Measurements from ENCODE around the gene ZNF594.
"Not testable (repeated sequence)": the region's sequence is repeated elsewhere in the genome, so short reads cannot be mapped to it uniquely, and the experiment has no call there.

The ZNF594 gene

DNA sequence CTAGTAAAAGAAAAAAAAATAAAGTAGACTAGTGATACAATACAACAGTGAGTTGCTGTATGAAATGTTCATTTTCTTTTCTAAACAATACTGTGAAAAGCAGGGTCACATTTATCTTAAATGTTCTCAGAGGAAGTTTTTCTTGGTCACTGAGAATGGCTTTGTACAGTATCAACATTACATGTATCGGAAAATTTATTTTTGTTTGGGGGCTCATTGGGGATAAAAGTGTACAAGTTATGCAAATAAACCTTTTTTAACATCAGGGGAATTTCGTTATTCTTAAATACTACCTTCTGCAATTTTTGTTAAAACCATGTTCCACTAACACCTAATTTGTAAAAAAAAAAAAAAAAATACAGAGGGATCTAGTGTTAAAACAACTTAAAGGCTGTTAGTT is 8.7 kb upstream of the ZNF594 start:
- no peak for DNase-seq

DNA sequence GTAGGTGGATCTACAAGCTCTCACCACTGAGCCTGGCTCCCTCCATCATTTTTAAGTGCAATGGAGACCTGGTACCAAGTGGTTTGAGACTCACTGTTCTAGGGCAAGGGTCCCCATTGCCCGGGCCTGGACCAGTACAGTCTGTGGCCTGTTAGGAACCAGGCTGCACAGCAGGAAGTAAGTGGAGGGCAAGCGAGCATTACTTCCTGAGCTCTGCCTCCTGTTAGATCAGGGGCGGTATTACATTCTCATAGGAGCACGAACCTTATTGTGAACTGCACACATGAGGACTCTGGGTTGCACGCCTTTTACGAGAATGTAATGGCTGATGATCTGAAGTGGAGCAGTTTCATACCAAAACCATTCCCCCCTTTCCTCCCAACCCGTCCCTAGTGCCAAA is 6.8 kb upstream of the ZNF594 start:
- DNase-seq, result no peak

DNA sequence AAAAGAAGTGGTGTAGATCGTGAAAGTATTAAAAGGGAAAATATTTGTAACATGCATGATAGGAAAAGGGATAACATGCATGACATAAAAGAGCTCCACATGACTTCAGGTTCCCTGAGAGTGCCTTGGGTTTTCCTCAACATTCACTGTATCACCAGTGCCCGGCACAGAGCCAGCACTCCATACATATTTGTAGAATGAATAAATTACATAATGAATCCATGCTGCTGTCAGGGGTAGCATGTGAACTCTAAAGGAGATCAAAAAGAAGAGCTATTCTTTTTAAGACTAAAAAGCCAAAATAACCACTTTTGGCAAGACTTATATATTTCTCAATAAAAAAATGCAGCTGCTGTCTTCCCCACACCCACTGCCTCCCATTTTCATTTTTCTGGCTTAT is 2.7 kb upstream of the ZNF594 start:
- no peak for DNase-seq

DNA sequence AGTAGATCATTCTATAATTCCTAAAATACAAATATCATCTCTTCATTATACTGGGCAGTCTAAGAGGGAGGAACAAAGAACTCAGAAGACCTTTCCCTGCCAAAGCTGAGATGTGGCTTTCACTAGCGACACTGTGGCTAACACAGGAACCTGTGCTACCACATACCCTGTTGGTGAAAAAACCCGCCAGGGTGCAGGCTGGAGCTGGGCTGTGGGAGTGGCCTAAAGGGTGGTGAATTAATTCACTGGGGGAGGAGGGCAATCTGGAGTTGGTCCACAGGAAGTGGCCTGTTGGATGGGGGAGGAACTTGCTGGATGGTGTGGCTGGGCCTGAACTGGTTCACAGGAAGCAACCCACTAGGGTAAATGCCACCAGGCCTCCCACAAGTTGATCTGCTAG is 7.4 kb downstream of the ZNF594 start:
- DNase-seq, result no peak

GRCh38 chr17:5183410-5183793 is 8.3 kb downstream of the ZNF594 start:
- DNase-seq, result no peak

DNA sequence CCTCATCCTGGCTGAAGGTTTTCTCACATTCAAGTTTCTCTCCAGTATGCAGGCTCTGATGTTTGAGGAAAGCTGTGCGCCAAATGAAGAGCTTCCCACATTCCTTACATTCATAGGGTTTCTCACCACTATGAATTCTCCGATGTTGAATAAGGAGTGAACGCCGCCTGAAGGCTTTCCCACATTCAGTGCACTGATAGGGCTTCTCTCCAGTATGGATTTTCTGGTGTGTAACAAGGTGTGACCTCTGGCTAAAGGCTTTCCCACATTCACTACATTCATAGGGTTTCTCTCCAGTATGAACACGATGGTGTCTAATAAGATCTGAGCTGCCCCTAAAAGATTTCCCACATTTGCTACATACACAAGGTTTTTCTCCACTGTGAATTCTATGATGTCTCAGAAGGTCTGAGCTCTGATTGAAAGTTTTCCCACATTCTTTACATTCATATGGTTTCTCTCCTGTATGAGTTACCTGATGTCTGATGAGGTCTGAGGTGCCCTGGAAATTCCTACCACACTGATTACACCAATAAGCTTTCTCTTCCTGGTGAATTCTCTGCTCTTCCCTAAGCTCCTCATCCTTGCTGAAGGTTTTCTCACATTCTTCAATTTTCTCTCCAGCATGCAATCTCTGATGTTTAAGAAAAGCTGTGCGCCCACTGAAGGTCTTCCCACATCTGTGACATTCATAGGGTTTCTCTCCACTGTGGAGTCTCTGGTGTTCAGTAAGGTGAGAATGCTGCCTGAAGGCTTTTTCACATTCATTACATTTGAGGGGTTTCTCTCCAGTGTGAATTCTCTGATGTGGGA is 8.9 kb downstream of the ZNF594 start:
- no peak for DNase-seq

DNA sequence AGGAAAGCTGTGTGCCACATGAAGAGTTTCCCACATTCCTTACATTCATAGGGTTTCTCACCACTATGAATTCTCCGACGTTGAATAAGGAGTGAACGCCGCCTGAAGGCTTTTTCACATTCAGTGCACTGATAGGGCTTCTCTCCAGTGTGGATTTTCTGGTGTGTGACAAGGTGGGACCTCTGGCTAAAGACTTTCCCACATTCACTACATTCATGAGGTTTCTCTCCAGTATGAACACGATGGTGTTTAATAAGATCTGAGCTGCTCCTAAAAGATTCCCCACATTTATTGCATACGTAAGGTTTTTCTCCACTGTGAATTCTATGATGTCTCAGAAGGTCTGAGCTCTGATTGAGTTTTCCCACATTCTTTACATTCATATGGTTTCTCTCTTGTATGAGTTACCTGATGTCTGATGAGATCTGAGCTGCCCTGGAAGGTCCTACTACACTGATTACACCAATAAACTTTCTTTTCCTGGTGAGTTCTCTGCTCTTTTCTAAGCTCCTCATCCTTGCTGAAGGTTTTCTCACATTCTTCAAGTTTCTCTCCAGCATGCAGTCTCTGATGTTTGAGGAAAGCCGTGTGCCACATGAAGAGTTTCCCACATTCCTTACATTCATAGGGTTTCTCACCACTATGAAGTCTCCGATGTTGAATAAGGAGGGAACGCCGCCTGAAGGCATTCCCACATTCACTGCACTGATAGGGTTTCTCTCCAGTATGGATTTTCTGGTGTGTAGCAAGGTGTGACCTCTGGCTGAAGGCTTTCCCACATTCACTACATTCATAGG is 10.0 kb downstream of the ZNF594 start:
- no peak for DNase-seq

GRCh38 chr17:5179003-5179402 is 12.7 kb downstream of the ZNF594 start:
- DNase-seq, result no peak

- DNase-seq, result not testable (repeated sequence)
Observed at GRCh38 chr17:5175027-5175426, 16.6 kb downstream of the ZNF594 start.

DNA sequence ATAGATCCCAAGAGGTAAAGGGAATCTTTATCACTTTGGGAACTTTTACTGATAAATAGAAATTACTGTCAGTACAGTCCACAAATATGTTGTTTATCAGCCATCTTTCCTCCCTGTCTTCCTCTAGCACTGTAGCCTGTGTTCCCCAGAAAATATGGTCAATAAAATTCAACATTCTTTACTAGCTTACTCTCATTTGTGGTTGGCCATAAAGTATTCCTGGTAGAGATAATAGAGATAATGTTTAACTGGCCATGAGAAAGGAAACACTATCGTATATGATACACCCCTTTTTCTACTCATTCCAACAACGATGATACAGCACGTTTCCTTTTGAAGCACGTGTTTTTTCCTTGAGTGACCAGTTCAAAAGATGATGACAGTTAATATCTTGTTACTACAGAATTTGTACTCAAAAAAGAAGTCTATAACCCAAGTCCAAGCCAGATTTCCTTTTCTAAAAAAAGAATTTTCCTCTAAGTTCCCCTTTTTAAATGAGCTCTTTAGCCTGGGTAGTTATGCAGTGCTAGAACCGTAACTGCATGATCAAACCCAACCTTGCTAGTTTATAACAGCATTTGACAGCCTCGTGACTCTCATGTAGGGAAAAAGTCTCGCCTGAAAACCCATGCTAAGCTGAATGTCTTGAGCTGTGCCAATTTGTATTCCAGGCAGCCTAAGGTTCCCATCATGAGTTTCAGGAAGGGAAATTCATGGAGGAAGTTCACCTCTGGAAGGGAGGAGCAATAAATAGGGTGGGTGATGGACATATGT is 25.7 kb downstream of the ZNF594 start:
- not testable (repeated sequence) for DNase-seq

- DNase-seq, result no peak
Observed at GRCh38 chr17:5164436-5164835, 27.2 kb downstream of the ZNF594 start.

DNA sequence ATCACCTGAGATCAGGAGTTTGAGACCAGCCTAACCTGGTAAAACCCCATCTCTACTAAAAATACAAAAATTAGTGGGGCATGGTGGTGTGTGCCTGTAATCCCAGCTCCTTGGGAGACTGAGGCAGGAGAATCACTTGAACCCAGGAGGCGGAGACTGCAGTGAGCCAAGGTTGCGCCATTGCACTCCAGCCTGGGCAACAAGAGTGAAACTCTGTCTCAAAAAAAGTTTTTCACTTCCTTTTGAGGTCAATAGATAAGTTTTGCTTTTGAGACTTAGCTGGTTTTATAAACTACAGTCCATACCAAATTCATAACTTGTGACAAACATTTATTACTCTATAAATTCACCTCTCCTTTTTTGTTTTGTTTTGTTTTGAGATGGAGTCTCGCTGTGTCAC is 29.9 kb downstream of the ZNF594 start:
- not testable (repeated sequence) for DNase-seq

- DNase-seq, result not testable (repeated sequence)
Observed at GRCh38 chr17:5160702-5161101, 31.0 kb downstream of the ZNF594 start.

GRCh38 chr17:5146122-5146521 is 45.5 kb downstream of the ZNF594 start:
- not testable (repeated sequence) for DNase-seq

GRCh38 chr17:5142877-5143276 is 48.8 kb downstream of the ZNF594 start:
- DNase-seq, result not testable (repeated sequence)

DNA sequence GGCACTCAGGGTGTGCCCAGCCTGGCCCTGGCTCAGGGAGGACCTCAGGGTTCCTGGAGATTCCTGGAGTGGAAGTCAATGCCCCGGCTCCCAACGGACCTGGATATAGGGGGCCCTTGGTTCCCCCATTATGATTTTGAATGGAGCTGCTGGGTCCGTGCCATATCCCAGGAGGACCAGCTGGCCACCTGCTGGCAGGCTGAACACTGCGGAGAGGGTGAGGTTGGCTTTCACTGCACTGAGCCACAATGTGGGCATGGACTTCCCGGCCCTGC is 52.3 kb downstream of the ZNF594 start:
- no peak for DNase-seq

- DNase-seq, result no peak
Observed at GRCh38 chr17:5138616-5139457, 52.8 kb downstream of the ZNF594 start.

GRCh38 chr17:5138198-5138544 is 53.5 kb downstream of the ZNF594 start:
- not testable (repeated sequence) for DNase-seq

- not testable (repeated sequence) for DNase-seq
Observed at GRCh38 chr17:5137511-5138197, 54.0 kb downstream of the ZNF594 start.

DNA sequence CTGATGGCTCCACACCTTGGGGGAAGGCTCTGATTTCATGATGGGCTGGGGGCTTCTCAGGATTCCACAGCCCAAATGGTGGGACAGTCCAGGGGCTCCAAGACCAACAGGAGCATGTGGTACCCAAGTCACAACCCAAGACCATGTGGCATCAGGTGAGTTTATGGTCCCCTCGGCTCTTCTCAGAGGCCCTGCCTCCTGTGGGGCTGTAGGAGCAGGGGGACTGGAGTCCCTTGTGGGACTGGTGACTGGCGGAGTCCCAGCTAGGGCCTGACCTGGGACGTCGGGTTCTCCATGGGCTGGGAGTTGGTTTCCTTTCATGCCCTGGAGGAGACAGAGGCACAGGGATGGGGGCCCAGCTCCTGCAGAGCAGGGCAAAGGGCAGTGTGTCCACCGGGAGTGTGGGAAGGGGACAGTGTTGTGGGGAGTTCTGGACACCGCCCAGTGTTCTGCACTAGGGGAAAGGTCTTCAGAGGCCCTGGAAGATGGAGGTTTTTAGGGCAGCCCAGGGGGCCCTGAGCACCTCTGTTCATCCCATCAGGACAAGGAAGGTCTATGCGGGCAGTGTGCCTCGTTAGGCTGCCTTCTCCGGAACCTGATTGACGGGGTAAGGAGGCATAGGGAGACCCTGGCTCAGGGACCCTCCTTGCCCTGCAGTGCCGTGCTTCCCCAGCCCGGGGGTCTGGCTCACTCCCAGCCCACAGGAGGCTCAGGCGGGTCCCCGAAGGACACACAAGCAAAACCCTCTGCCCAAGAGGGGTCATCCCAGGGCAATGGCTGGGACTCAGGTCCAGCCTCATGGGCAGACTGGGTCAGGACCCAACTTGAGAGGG is 54.9 kb downstream of the ZNF594 start:
- not testable (repeated sequence) for DNase-seq

Data from KG1 (cell line).